Stomach (tissue), 4 donors: Measurements from ENCODE around the gene SLC16A7.

Experiments used
- EP300 ChIP-seq: sonication (generic); formaldehyde crosslinking; IDR thresholded peaks from one replicate; pipeline ENCODE4 v1.6.1; 2017; ENCODE audit warnings: antibody characterized with exemption
- POLR2A ChIP-seq, 4 donors: fragments of 450-650 bp; IDR thresholded peaks; one replicate each; pipeline ENCODE4 v1.6.1; 2016; ENCODE audit warnings: antibody characterized with exemption in 4 of 4, control low read depth in 2 of 4, mild to moderate bottlenecking in 1 of 4, moderate library complexity in 1 of 4
- POLR2AphosphoS5 ChIP-seq, 3 donors: sonication (generic); formaldehyde crosslinking; IDR thresholded peaks; one replicate each; pipeline ENCODE4 v1.6.1; 2016; ENCODE audit warnings: antibody characterized with exemption in 3 of 3
- TF ChIP-seq, protein P1 (sequence below), 7 experiments: fragments of 450-650 bp in 4 of 7; fragments of 200-600 bp in 3 of 7; sonication (generic) in 3 of 7; IDR thresholded peaks; one replicate each; pipeline ENCODE4 v1.5.1; 2016 to 2019; ENCODE audit warnings: antibody characterized with exemption in 7 of 7, control low read depth in 2 of 7, mild to moderate bottlenecking in 1 of 7

DNA sequence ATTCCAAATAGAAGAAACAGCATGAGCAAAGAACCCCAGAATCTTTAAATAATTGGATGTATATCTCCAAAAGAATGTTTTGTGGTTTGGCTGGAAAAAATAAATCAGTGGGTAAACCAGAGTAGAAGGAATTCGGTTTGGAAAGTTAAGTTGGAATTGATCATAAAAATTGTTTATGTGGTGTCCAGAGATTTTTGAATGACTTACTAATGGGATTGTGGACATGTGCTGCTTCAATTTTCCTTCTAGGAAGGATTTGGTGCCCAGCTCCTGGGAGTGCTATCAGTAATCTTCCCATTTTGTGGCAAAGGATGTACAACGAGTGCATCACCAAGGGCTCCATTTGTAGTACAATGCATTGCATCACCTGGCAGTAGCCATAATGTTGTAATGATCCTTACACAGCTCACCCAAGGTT lies 224.8 kb downstream of the SLC16A7 start:
- no peak for TF ChIP-seq POLR2AphosphoS5 (IDR thresholded peaks at IDR 0.05)
- no peak for TF ChIP-seq POLR2A (IDR thresholded peaks at IDR 0.05)
- no peak for TF ChIP-seq EP300
- TF ChIP-seq, protein P1, sequence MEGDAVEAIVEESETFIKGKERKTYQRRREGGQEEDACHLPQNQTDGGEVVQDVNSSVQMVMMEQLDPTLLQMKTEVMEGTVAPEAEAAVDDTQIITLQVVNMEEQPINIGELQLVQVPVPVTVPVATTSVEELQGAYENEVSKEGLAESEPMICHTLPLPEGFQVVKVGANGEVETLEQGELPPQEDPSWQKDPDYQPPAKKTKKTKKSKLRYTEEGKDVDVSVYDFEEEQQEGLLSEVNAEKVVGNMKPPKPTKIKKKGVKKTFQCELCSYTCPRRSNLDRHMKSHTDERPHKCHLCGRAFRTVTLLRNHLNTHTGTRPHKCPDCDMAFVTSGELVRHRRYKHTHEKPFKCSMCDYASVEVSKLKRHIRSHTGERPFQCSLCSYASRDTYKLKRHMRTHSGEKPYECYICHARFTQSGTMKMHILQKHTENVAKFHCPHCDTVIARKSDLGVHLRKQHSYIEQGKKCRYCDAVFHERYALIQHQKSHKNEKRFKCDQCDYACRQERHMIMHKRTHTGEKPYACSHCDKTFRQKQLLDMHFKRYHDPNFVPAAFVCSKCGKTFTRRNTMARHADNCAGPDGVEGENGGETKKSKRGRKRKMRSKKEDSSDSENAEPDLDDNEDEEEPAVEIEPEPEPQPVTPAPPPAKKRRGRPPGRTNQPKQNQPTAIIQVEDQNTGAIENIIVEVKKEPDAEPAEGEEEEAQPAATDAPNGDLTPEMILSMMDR (IDR thresholded peaks at IDR 0.05) = no peak
